Fibroblast of pulmonary artery (primary cell): Measurements from ENCODE around the gene OGN.
A peak's percentile ranks its signal among the peaks of the same experiment; 100 is the strongest.

Experiments
- DNase-seq: peaks from one replicate; pipeline ENCODE4 v3.0.0-alpha.2; 2010; ENCODE audit warnings: low read depth
- H3K4me3 ChIP-seq: replicated peaks from 2 replicates; pipeline ENCODE4 v1.5.1; 2011; ENCODE audit warnings: low read depth, mild to moderate bottlenecking, control low read depth, low read length, moderate library complexity
- CTCF ChIP-seq: IDR thresholded peaks from 2 replicates; pipeline ENCODE4 v1.5.1; 2011; ENCODE audit warnings: mild to moderate bottlenecking, control low read depth, low read length, inconsistent platforms; ENCODE audit errors: missing control alignments

OGN gene

GRCh38 chr9:92385953-92386352 is 18.4 kb downstream of the OGN start:
- no peak for DNase-seq
- TF ChIP-seq CTCF: no peak
- H3K4me3 ChIP-seq: no peak overlapping the region

- H3K4me3 ChIP-seq: no peak overlapping the region
- no peak for TF ChIP-seq CTCF
- no peak for DNase-seq
These were observed 18.9 kb downstream of the OGN start for GRCh38 chr9:92385477-92385876.

- no peak overlapping the region for H3K4me3 ChIP-seq
- TF ChIP-seq CTCF: no peak
- peak; percentile 36 for DNase-seq
These were observed 19.4 kb downstream of the OGN start for GRCh38 chr9:92385001-92385400.

- no peak overlapping the region for H3K4me3 ChIP-seq
- DNase-seq: no peak
- TF ChIP-seq CTCF: no peak
These were observed 20.0 kb downstream of the OGN start for GRCh38 chr9:92384375-92384774.

GRCh38 chr9:92381775-92382174 is 22.6 kb downstream of the OGN start:
- TF ChIP-seq CTCF: no peak
- no peak overlapping the region for H3K4me3 ChIP-seq
- no peak for DNase-seq

GRCh38 chr9:92380603-92381002 is 23.8 kb downstream of the OGN start:
- TF ChIP-seq CTCF: no peak
- DNase-seq: no peak
- H3K4me3 ChIP-seq: no peak overlapping the region

GRCh38 chr9:92378865-92379560 is 25.4 kb downstream of the OGN start:
- no peak for DNase-seq
- TF ChIP-seq CTCF: no peak
- no peak overlapping the region for H3K4me3 ChIP-seq
